Stimulated activated CD4-positive, alpha-beta T cell treated with anti-CD3 and anti-CD28 coated beads, Interleukin-1b, Interleukin-23, amount 100 ng/mL, for 1 hour (primary cell): ENCODE results near the gene RANBP3.

Source experiments
- DNase-seq, 2 donors: peaks; one replicate each; pipeline ENCODE4 v3.0.0-alpha.2; 2020; ENCODE audit warnings: low read depth in 2 of 2

RANBP3 gene

GRCh38 chr19:5952193-5953029, 25.5 kb downstream of the RANBP3 start:
- DNase-seq, result no peak

GRCh38 chr19:5951338-5951861, 26.5 kb downstream of the RANBP3 start:
- no peak for DNase-seq

DNA sequence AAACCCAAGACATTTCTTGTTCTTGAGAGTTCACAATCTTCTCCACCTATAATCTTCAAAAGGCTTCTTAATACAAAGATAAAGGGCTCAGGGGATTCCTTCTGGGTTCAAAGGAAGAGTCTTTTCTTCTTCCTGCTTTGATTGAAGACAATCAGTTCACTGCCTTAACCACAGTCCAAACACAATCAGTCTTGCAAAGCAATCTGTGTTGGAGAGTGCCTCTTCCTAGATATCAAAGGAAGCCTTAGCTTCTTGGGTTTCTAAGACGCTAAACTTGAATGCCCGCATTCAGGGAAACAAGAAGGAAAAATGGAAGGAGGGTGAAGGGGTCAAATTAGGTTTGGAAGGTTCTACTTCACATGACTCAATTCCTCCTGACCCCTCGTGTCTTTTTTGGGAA, 27.2 kb downstream of the RANBP3 start:
- no peak for DNase-seq

GRCh38 chr19:5949792-5950305, 28.1 kb downstream of the RANBP3 start:
- DNase-seq, result no peak

- no peak for DNase-seq
These were observed 29.0 kb downstream of the RANBP3 start for GRCh38 chr19:5948752-5949564.

DNA sequence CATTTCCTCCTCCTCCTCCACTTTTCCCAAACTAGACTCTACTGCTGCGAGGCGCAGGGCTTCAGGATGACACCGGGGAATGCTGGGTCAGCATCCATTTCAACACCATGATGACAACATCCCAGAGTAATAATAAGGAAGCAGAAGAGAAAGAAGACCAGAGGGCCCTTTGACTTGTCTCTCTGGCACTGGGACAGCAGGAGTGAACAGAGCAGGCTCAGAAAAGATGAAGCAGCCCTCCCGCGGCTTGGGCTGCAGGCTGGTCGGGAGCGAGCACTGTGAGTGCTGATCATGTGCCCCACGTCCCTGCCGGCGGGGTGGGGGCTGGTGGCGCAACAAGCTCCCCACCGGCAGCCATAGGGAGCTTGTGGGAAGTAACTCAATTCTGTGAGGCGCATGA, 30.5 kb downstream of the RANBP3 start:
- no peak for DNase-seq

- no peak for DNase-seq
These were observed 34.3 kb downstream of the RANBP3 start for GRCh38 chr19:5943623-5944022.

- no peak for DNase-seq
These were observed 34.9 kb downstream of the RANBP3 start for GRCh38 chr19:5943045-5943444.

GRCh38 chr19:5941673-5942072, 36.3 kb downstream of the RANBP3 start:
- no peak for DNase-seq

- DNase-seq, result no peak
These were observed 37.4 kb downstream of the RANBP3 start for GRCh38 chr19:5940260-5941208.

GRCh38 chr19:5937550-5937949, 40.4 kb downstream of the RANBP3 start:
- no peak for DNase-seq

DNA sequence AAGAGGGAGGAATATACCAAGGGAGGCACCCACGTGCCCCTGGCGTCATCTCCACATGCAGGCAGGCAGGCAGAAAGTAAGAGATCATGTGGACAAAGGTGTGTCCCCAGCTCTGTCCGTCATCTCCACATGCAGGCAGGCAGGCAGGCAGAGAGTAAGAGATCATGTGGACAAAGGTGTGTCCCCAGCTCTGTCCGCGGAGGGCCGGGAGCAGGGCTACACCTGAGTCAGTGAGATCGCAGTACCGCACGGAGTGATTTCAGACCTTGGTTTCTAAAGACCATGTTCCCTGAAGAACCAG, 41.7 kb downstream of the RANBP3 start:
- no peak for DNase-seq

GRCh38 chr19:5935473-5936291, 42.3 kb downstream of the RANBP3 start:
- DNase-seq, result no peak

DNA sequence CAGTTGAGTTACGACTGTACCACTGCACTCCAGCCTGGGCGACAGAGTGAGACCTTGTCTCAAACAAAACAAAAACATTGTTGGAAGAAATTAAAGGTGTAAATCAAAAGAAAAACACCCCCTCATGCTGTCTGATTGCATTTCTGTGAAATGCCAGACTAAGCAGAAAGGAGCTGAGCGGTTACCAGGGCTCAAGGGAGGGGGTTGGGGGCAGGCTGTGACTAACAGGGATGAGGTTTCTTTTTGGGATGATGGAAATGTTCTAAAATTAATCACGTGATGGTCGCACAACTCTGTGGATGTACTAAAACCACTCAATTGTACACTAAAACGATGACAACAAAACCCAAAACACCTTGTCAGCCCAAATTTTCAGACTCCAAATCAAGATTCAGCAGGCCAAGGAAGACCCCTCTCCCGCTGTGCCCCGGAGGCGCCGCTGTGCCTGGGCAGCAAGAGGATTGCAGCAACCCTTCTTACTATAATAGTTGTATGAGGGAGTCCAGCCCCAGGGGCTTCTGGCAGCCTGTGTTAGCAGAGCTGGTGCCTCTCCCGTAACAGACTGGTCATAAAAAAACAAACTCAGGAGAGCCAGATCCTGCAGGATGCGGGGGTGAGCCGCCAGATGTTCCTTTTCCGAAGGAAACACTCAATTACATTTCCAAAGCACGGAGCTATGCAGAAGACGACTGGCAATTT, 43.0 kb downstream of the RANBP3 start:
- no peak for DNase-seq

GRCh38 chr19:5934069-5934401, 43.9 kb downstream of the RANBP3 start:
- no peak for DNase-seq

DNA sequence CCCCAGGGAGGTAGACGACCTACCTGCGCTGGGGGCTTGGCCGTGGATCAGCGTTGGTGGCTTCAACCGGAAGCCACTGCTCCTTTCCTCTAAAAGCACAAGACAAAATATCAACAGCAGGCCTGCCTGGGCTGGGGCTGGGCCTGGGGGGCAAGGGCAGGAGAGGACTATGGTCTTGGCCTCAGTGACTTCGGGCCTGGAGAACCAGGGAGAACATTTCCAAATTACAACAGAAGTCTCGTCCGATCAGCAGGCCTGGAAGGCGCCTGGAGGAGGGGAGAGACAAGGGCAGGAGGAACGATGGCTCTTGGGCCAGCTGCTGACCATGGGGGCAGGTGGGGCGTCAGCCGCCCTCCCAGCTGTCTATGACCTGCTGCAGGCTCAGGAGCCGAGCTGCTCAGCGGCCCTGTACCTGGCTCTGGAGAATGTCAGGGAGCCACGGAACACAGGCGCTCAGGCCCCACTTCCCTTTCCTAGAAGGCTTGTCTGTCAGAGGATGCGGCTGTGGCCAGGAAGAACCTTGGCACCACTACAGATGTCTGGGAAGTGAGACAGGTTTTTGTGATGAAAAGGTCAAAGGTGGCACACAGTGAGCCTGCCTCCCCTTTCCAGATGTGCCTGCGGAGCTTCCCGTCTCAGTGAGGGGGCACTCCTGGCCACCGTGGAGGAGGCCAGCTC, 44.4 kb downstream of the RANBP3 start:
- DNase-seq, result no peak

- DNase-seq, result no peak
These were observed 45.2 kb downstream of the RANBP3 start for GRCh38 chr19:5932609-5933262.

DNA sequence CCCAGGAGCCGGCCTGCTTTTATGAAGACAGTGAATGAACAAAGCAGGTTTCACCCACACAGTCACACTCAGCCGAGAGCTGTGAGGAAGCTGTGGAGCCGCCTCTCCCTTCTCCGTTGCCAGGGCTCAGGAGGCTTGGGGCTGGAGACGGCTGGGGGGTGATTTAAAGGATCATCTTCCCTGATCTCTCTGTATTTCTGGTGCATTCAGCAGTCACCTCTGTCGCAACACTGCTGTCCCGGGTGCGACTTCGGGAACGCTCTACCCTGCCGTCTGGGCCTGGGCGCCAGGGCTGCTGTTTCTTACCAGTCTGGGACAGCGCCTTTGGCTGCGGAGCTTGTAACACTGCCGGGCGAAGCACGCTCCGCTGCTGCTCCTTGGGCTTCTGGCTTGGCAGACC, 45.8 kb downstream of the RANBP3 start:
- DNase-seq, result no peak

GRCh38 chr19:5931251-5931650, 46.7 kb downstream of the RANBP3 start:
- no peak for DNase-seq
